Muscle layer of colon (tissue), 2 donors: ENCODE measurements around the gene FDX1.

Experiments
- H3K27ac ChIP-seq: one replicate; pipeline ENCODE4 v1.7.0; 2013; ENCODE audit warnings: low read depth, mild to moderate bottlenecking, low read length, moderate library complexity
- H3K27me3 ChIP-seq, 2 donors: one replicate each; pipeline ENCODE4 v1.7.0; 2013; ENCODE audit warnings: low read length in 2 of 2, mild to moderate bottlenecking in 2 of 2; ENCODE audit not compliant: insufficient read depth in 2 of 2, control insufficient read depth in 1 of 2
- H3K36me3 ChIP-seq: one replicate; pipeline ENCODE4 v1.7.0; 2013; ENCODE audit warnings: mild to moderate bottlenecking, low read length; ENCODE audit not compliant: insufficient read depth
- H3K4me1 ChIP-seq: one replicate; pipeline ENCODE4 v1.7.0; 2013; ENCODE audit warnings: mild to moderate bottlenecking, low read length; ENCODE audit not compliant: insufficient read depth
- H3K4me3 ChIP-seq, 2 donors: one replicate each; pipeline ENCODE4 v1.7.0; 2013; ENCODE audit warnings: low read length in 2 of 2, low read depth in 1 of 2, mild to moderate bottlenecking in 1 of 2, moderate library complexity in 1 of 2
- H3K9ac ChIP-seq: one replicate; pipeline ENCODE4 v1.7.0; 2013; ENCODE audit warnings: low read length
- H3K9me3 ChIP-seq: one replicate; pipeline ENCODE4 v1.7.0; 2013; ENCODE audit warnings: mild to moderate bottlenecking, low read length
- donor health status: abdominal sarcoma.
- donor health status: Adenocarcinoma of cecum.

The FDX1 gene

DNA sequence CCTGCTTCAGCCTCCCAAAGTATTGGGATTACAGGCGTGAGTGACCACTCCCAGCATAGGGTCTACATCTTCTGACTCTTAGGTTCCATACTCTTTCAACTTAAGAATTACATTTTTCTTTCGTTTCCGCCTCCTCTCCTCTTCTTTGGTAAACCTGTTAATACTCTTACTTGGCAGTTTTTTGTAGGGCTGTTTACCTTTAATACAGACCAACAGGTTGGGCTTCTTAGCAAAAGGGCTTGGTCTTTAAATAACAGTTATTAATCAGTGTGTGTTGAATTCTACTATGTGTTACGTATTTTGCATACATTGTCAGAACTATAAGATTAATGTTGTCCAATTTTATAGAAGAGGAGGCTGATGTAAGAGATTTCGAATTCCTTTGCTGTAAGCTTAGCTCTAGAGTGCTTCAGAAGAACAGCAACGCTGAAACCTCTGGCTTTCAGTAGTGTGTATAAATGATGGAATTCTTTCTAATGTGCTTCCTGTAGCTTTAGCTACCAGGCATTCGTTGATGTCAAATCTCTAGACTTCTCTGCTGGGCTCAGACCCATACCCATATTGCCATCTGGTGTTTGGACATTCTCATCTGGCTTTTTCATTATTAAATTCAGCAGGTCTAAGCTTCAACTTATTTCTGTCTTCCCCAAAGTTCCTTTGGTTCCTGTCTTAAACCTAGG, 3.1 kb downstream of the FDX1 start:
- Histone ChIP-seq H3K4me3 (no peak overlapping the region), H3K4me1 (peaks cover 29% of the 10 kb centered on the region), H3K9me3 (no peaks in the 10 kb centered on the region), H3K27ac (no peak overlapping the region), H3K27me3 (no peaks in the 10 kb centered on the region), H3K36me3 (peaks cover 5% of the 10 kb centered on the region), H3K9ac (no peak overlapping the region)

DNA sequence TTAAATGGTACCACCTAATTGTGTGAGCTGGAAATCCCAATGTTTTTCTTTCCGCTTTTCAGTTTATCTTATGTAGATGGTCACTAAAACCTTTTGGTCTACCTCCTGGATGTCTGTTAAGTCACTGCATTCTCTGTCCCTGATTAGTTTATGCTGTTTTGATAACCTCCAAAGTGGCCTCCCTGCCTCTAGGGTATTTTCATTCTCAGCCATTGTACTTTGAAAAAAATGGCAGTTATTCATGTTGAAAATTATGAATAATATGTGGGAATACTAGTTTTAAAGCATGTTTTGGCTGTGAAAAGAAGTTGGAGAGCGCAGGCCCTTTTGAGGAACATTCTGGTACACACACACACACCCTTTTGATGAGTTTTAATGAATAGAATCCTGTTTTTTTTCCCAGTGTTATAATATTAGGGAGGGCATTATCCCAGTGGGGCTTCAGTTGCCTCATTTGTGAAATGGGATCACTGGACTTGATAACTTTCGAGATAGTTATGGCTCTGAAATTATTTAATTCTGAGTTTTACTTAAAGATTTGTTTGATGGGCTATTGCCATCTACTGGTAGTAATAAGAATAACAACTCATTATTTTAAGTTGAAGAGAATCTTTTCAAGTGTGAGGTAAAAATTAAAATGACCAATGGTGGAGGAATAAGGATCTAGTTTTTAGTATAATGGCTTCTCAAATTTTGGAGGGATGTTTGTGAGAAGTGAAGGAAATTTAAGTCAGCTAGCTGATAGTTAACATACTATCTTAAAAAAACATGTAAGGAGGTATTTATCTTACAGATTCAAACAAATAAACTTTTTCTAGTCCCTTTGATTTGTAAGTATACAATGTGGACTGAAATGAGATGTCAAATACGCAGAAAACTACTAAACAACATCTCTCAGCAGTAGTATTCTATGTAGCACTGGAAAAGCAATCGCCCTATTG, 3.9 kb downstream of the FDX1 start:
- no peak overlapping the region for H3K9ac ChIP-seq
- H3K36me3 ChIP-seq, result peaks cover 6% of the 10 kb centered on the region
- no peak overlapping the region for H3K4me3 ChIP-seq
- H3K4me1 ChIP-seq, result peaks cover 29% of the 10 kb centered on the region
- no peaks in the 10 kb centered on the region for H3K27me3 ChIP-seq
- H3K27ac ChIP-seq, result no peak overlapping the region
- no peaks in the 10 kb centered on the region for H3K9me3 ChIP-seq

- Histone ChIP-seq H3K9me3 (no peaks in the 10 kb centered on the region), H3K4me3 (no peak overlapping the region), H3K4me1 (peaks cover 29% of the 10 kb centered on the region), H3K36me3 (peaks cover 6% of the 10 kb centered on the region), H3K27me3 (no peaks in the 10 kb centered on the region), H3K9ac (no peak overlapping the region), H3K27ac (no peak overlapping the region)
These were observed 5.4 kb downstream of the FDX1 start for GRCh38 chr11:110434952-110435779.

DNA sequence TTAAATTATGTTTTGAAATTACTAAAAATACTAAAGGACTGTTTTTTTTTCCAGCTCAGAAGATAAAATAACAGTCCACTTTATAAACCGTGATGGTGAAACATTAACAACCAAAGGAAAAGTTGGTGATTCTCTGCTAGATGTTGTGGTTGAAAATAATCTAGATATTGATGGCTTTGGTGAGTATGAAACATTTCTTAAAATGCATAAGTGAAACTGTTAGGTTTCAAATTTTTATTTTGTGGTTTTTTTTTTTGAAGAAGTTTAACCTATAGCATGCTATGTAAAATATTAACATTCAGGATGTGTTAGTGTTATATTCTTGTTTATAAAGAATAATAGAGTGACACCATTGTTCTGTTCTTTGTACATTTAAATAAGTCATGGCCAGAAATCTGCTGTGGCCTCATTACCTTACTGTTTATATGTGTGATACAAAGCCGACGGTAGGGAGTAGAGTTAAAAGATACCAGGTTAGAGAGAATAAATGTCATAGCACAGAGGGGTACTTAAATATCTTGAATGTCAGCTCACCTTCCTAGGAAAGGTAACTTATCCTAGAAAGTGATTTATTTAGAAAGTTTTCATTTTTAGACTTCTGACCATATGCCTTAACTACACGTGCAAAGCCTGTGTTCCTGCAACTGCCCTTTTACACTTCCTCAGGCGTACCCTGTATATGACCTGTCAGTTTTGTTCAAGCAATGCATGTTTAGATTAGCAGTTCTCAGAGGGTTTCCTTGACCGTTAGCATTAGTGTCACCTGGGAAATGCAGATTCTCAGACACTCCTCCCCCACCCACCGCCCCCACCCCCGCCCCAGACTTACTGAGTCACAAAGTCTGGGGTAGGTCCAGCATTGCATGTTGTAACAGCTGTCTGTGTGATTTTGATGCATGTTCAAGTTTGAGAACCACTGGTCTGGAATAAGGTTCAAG, 6.3 kb downstream of the FDX1 start:
- H3K9ac ChIP-seq, result no peak overlapping the region
- H3K27ac ChIP-seq, result no peak overlapping the region
- peaks cover 6% of the 10 kb centered on the region for H3K36me3 ChIP-seq
- peaks cover 24% of the 10 kb centered on the region for H3K4me1 ChIP-seq
- H3K27me3 ChIP-seq, result no peaks in the 10 kb centered on the region
- H3K4me3 ChIP-seq, result no peak overlapping the region
- no peaks in the 10 kb centered on the region for H3K9me3 ChIP-seq

- H3K9me3 ChIP-seq, result no peaks in the 10 kb centered on the region
- H3K4me3 ChIP-seq, result no peak overlapping the region
- H3K36me3 ChIP-seq, result peaks cover 6% of the 10 kb centered on the region
- no peak overlapping the region for H3K9ac ChIP-seq
- peaks cover 10% of the 10 kb centered on the region for H3K4me1 ChIP-seq
- H3K27ac ChIP-seq, result no peak overlapping the region
- no peaks in the 10 kb centered on the region for H3K27me3 ChIP-seq
These were observed 8.3 kb downstream of the FDX1 start for GRCh38 chr11:110438017-110438416.

DNA sequence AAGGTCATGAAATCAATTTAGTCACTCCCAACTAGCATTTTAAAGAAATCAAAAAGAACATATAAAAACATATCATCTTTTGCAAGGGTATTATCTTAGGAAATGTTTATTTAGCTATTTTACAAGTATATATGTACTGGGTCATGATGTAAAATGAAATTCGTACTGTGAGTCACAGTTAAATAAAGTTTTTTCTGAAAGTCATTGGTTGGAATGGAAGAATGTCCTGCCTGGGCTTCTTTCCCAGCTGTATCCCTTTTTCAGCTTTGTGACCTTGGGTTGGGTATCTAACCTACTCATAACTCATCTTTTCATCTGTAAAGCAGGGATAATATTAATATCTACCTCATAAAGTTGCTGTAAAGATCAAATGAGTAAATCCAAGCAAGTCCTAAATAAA, 15.7 kb downstream of the FDX1 start:
- no peaks in the 10 kb centered on the region for H3K9me3 ChIP-seq
- H3K4me3 ChIP-seq, result no peak overlapping the region
- no peak overlapping the region for H3K27ac ChIP-seq
- no peaks in the 10 kb centered on the region for H3K36me3 ChIP-seq
- H3K9ac ChIP-seq, result no peak overlapping the region
- no peaks in the 10 kb centered on the region for H3K27me3 ChIP-seq
- peaks cover 13% of the 10 kb centered on the region for H3K4me1 ChIP-seq

DNA sequence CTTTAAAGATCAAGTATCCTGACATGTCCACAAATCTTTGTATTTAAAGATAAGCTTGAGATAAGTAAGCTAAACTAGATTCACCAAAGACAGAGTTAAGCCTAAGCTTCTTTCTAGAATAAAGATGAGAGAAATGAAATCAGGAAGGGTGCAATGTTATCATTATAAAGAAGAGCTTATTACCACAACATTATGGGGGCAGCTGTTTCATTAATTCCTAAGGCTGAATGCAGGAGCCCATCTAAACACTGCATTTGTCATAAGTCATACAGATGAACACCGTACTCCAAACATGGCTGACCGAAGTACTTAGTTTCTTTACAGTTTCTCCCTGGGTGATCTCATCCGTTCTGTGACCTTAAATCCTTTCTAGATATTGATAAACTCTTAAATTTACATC, 16.3 kb downstream of the FDX1 start:
- H3K27me3 ChIP-seq, result no peaks in the 10 kb centered on the region
- H3K36me3 ChIP-seq, result no peaks in the 10 kb centered on the region
- no peaks in the 10 kb centered on the region for H3K9me3 ChIP-seq
- H3K27ac ChIP-seq, result no peak overlapping the region
- H3K4me3 ChIP-seq, result no peak overlapping the region
- no peak overlapping the region for H3K9ac ChIP-seq
- peaks cover 13% of the 10 kb centered on the region for H3K4me1 ChIP-seq

GRCh38 chr11:110446594-110446993, 16.8 kb downstream of the FDX1 start:
- no peak overlapping the region for H3K4me3 ChIP-seq
- H3K9me3 ChIP-seq, result no peaks in the 10 kb centered on the region
- no peak overlapping the region for H3K9ac ChIP-seq
- H3K27ac ChIP-seq, result no peak overlapping the region
- peaks cover 13% of the 10 kb centered on the region for H3K4me1 ChIP-seq
- H3K27me3 ChIP-seq, result no peaks in the 10 kb centered on the region
- H3K36me3 ChIP-seq, result no peaks in the 10 kb centered on the region

- Histone ChIP-seq H3K4me3 (no peak overlapping the region), H3K36me3 (no peaks in the 10 kb centered on the region), H3K9ac (no peak overlapping the region), H3K4me1 (peaks cover 13% of the 10 kb centered on the region), H3K27ac (no peak overlapping the region), H3K27me3 (no peaks in the 10 kb centered on the region), H3K9me3 (no peaks in the 10 kb centered on the region)
These were observed 17.6 kb downstream of the FDX1 start for GRCh38 chr11:110447343-110447742.

GRCh38 chr11:110447897-110448745, 18.4 kb downstream of the FDX1 start:
- no peaks in the 10 kb centered on the region for H3K36me3 ChIP-seq
- H3K9ac ChIP-seq, result no peak overlapping the region
- no peak overlapping the region for H3K27ac ChIP-seq
- H3K4me1 ChIP-seq, result peaks cover 13% of the 10 kb centered on the region
- H3K9me3 ChIP-seq, result no peaks in the 10 kb centered on the region
- H3K27me3 ChIP-seq, result no peaks in the 10 kb centered on the region
- H3K4me3 ChIP-seq, result no peak overlapping the region
